Middle frontal gyrus (tissue), 1 donor: Measurements from ENCODE around the gene ASPN.
"Not testable (repeated sequence)": the region's sequence is repeated elsewhere in the genome, so short reads cannot be mapped to it uniquely, and the experiment has no call there.

Source experiments
- DNase-seq: peaks from one replicate; pipeline ENCODE4 v3.0.0-alpha.2; 2015; ENCODE audit warnings: low spot score; ENCODE audit errors: extremely low spot score

ASPN gene

DNA sequence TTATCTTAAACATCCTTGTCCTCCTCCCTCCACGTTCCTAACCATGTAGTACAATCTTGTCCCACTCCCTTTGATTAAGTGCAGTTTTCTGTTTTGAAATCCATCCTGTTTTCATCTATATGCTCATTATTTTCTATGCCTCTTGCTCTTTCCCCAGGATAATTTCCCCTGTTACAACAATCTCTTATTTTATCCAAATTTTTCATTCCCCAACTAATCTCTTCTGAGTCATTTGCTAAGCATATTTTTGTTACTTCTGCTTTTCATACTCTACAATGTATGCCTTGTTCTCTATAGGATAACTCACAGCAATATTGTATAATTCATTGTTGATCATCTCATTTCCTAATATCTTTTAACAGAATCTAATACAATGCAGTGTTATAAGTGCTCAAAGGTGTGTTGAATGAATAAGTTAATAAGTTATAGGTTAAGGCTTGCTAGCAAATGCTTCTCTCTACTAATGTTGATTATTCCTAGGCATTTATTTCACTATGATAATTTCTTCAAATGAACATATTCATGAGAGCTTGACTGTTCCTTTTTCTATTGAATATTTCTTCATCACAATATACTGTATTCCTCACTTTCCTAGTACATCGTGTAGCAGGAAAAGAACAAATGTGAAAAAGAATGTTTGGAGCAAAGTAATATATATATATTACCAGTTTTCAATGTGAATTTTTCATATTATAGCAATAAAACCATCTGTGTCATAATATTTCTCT is 59.5 kb downstream of the ASPN start:
- DNase-seq: no peak

DNA sequence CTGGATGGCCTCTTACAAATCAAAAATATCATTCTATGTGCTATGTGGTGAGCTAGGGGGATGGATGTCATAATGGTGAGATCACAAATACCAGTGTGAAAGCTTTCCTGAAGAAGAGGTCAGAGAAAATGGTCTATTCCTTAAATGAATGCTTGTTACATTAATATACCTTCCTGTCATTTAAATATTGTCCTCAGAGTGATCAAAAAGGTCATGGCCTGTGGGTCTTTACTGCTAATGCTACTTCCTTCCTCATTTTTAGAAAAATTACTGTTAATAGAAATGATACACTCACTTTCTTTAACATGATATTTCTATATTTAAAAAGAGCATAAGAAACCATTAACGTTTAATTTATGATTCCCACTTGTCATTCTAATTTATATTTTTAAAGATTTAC is 67.7 kb downstream of the ASPN start:
- DNase-seq: no peak

DNA sequence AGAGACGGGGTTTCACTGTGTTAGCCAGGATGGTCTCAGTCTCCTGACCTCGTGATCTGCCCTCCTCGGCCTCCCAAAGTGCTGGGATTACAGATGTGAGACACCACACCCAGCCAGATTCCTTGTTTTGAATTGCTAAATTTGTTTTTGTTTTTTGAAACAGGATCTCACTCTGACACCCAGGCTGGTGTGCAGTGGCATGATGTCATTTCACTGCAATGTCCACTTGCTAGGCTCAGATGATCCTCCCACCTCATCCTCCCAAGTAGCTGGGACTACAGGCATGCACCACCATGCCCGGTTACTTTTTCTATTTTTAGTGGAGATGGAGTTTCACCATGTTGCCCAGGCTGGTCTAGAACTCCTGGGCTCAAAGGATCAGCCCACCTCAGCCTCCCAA is 71.1 kb downstream of the ASPN start:
- not testable (repeated sequence) for DNase-seq

DNA sequence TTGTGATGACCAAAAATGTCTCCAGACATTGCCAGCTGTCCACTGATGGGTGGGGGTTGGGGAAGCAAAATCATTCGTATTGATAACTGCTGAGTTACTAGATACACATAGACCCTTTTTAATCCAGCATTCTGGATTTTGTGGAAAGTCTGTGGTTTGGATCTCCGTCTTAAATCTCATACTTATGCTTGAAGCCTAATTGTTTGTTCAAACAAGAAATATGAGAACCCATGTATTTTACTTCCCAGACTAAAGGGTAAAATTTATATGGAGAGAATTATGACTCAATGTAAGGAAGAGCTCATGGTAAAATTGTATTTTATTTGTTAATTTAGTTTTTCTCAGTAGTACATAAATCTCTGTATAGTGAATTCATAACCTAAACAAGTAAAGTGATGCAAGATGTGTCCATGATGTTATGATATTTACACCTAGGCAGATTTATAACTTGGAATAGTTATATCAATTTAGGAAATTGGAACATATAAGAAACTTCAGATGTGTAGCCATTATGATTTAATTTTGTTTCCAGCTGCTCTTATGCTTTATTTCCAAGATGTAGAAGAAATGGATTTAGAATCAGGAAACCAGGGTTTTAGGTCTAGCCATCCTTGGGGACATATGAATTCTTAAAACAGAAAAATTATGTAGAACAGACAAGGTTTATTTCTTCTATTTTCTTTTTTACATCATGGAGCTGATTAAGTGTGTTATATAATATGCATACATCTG is 73.4 kb downstream of the ASPN start:
- DNase-seq: no peak

GRCh38 chr9:92407818-92408217 is 74.5 kb downstream of the ASPN start:
- DNase-seq: no peak

GRCh38 chr9:92406477-92406876 is 75.8 kb downstream of the ASPN start:
- no peak for DNase-seq
